DMS 273 (cell line): Measurements from ENCODE around the gene RGS3.
A peak's percentile ranks its signal among the peaks of the same experiment; 100 is the strongest.

ENCODE experiments used
- DNase-seq: peaks from one replicate; lab custom pipeline; 2025; ENCODE audit not compliant: unreplicated experiment; lab: John Stamatoyannopoulos, UW

Gene RGS3

GRCh38 chr9:113528811-113529210 is 65.3 kb downstream of the RGS3 start:
- DNase-seq = no peak

GRCh38 chr9:113529336-113530009 is 65.9 kb downstream of the RGS3 start:
- no peak for DNase-seq

DNA sequence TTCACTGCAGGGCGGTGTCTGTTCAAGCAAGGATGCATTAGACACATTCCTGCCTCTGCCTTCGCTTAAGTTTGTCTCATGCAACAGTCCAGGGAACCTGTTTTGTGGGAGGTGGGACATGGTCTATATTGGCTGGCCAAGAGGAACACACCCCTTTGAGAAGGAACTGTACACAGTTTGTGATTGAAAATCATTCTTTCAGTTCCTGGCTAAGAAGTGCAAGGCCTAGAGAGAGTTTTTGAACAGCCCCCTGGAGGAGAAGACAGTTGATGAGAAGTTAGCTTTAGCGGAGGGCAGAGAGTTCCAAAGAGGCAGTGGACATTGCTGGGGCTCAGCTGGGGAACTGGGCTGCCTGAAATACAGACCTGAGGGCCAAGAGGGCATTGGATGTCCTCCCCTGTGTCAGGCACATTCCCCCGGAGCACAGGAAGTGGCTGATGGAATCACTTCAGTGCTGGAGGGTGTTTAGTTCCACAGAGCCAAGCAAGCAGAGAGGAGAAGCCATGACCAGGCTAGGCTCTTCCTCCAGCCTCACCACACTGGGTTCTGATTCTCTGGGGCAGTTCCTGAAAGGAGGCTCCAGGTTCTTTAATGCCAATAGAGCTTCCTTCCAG is 66.6 kb downstream of the RGS3 start:
- DNase-seq = no peak

- DNase-seq = no peak
Measured at GRCh38 chr9:113530942-113531341, 67.4 kb downstream of the RGS3 start.

DNA sequence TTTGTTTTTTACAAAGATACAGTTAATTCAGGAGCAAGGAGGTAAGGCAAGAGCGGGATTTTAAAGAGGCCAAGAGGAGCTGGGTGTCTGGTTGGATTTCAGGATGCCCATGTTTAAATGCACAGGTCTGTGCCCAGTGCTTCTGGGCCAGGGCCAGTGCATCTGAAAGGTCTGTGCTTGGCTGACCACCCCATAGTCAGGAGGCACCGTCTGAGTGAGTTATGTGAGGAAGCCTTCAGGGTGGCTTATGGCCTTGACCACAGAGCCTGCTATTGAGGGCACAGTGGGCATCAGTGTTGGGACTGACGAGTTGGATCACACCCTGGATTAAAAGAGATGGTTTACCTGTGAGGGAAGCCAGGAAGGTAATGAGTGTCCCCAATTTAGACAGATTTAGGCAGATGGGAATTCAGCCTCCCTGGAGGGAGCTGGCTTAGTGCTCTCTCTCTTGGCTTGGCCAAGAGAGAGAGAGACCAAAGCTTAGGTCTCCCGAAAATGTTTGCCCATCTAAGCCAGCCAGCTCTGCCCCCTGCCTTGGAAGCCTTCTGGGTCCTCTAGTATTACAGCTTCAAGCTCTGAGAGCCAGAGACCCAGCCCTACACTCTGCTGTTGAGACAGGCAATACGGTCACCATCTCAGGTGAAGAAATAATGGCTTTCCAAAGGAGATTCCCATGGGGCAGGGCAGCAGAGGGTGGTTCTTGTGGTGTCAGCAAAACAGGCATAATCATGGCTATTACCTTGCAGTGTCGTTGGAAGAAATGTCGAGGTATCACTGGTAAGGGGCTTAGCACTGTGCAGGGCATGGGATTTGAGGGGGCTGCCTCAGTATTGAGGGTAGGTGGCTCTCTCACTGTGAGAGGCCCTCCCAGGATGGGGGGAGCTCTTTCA is 68.6 kb downstream of the RGS3 start:
- DNase-seq = no peak

GRCh38 chr9:113532809-113533190 is 69.3 kb downstream of the RGS3 start:
- DNase-seq = no peak

DNA sequence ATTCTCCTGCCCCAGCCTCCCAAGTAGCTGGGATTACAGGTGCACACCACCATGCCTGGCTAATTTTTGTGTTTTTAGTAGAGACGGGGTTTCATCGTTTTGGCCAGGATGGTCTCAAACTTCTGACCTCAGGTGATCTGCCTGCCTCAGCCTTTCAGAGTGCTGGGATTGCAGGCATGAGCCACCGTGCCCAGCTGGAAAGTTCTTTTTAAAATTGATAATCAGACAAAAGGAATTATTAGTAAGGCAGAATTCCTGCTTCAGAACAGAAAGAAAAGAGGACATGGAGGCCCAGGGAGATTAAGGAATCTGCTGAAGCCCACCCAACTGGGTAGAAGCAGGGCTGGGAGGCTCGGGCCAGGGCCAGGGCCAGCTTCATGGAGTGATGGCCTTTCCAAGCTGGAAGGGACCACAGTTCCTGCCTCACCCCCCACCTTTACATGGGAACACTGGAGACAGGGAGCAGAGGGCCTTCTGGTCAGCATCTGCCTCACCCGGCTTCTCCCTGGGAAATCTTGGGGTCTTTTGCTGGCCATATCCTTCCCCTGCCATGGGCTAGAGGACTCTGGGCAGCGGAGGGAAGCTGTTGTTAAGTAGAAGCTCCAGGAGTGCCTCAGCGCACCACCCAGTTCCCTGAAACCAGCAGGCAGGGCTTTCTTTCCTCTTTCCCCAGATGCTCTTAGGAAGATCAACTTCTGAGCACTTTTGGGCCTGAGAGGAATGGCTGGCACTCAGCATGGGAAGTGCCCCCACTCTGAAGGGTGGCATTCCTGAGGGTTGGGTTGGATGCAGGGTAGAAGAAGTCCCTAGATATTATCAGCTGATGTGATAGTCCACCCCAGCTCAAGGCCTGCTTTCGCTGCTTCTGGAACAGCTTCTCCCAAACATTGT is 70.1 kb downstream of the RGS3 start:
- no peak for DNase-seq

DNA sequence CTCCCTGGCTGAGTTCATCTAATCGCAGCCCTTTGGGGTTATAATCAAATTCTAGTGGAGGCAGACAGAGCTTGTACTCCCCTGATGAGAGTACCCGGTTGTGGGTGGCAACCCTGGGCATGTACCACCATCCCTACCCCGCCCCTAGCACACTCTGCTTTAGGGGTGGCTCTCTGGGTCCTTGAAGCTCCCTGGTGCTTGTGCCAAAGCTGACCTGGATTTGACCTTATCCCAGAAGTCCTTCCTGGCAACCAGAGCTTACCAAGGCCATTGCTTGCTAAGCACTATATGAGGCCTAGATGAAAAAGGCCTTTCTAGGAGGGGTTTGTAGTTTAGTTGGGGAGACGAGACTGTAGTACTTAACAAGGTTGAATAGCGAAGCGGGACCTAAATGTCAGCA is 72.2 kb downstream of the RGS3 start:
- no peak for DNase-seq

- no peak for DNase-seq
Measured at GRCh38 chr9:113536166-113536482, 72.6 kb downstream of the RGS3 start.

- no peak for DNase-seq
Measured at GRCh38 chr9:113536483-113537228, 73.1 kb downstream of the RGS3 start.

DNA sequence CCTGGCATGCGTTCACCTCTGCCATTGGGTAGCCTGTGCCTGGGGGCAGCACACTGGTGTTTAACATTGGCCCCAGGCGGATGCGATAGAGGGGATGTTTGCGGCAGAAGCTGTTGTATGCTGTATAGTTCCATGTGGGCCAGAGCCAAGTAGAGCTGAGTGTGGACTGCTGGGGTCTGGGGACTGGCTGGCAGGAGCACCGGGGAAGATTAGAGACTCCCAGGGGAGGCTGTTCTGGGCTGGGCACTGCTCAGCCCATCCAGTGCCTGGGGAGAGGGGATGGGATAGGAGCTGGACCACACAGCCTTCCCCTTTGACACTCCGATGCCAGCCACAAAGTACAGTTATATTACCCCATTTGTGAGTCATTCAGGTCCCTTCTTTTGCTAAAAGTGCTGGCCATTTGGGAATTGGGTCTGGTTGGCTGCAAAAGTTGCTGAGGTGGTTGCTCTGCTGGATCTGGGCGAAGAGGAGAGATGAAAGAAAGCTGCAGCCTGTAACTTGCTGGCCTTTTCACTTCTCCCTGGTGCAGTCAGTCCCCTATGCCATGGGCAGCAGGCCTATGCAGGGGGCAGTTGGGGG is 73.8 kb downstream of the RGS3 start:
- no peak for DNase-seq

GRCh38 chr9:113538131-113538530 is 74.6 kb downstream of the RGS3 start:
- no peak for DNase-seq

- no peak for DNase-seq
Measured at GRCh38 chr9:113538701-113539430, 75.3 kb downstream of the RGS3 start.

DNA sequence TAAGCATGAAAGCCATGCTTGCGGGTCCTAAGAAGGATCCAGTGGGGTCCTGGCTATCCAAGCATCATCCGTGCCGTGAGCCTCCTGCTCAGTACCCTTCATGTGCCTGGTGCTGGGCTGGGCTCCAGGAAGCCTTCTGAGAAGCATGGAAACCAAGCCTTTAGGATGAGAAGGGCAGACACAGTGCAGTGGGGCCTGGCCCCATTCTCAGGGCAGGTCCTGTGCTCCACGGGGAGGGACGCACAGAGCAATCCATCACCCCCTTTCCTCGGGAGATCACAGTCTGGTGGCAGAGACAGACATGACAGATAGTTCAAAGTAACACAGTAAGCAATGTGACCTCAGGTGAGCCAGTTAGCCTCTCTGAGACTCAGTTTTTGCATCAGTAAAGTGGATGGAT is 76.9 kb downstream of the RGS3 start:
- no peak for DNase-seq

DNA sequence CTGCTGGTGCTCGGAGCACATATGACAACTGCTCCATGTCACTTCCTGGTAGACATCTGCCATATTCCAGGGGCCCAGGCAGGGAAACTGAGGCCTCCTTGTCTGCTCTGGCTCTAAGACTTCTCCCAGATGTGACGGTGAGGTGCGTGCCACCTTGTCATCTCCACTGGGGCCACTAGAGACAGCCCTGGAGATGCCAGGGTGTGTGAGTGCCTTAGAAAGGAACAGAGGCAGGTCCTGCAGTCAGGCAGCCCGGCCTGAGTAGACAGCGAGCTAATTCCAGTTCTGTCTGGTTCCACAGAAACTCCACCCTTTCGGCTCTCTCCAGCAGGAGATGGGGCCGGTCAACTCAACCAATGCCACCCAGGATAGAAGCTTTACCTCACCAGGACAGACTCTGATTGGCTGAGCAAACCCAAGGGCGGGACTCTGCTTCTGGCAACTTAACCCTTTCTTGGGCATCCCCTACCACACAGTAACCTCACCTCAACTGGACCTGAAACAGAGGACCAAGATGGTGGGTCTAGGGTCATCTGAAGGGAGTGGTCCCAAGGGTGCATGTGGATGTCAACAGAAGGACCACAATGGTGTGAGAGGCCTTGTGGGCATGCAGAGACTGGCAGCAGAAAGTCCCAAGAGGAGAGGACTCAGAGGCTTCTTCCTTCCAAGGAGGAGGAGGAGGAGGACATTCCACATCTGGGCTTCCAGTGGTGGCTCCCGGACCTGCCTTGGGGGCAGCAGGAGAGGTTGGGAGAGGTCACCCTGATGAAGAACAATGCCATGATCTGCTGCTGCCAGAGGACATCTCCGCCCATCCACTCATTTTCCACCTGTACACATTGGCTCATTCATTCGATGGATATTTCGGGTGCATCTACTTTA is 77.7 kb downstream of the RGS3 start:
- peak; percentile 39 for DNase-seq

DNA sequence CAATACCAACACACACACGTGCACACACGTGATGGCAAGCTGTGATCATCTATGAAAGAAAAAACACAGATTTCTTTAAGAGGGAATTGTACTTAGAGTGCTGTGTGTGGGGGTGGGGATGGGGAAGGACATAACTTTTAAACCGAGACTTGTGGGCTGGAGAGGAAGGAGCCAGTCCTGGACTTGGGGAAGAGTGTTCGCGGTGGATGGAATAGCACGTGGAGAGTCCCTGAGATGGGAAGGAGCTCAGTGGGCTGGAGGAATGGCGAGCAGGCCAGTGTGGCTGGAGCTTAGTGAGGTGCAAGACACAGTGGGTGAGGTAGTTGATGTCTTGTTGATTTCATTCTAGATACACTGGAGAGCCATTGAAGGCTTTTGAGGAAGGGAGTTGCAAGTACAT is 78.5 kb downstream of the RGS3 start:
- no peak for DNase-seq

- DNase-seq = no peak
Measured at GRCh38 chr9:113542741-113543140, 79.2 kb downstream of the RGS3 start.

GRCh38 chr9:113543296-113543981 is 79.9 kb downstream of the RGS3 start:
- no peak for DNase-seq
